ENCODE results near the gene TXNDC16.

GRCh38 chr14:52447236-52447635, 105.1 kb downstream of the TXNDC16 start:
- TF ChIP-seq SMC3 (IDR thresholded peaks at IDR 0.05) = no peak
- TF ChIP-seq MYC (IDR thresholded peaks at IDR 0.05; ENCODE audit: borderline replicate concordance, low read length) = no peak
- TF ChIP-seq ZC3H11A (IDR thresholded peaks at IDR 0.05) = no peak
- no peak for TF ChIP-seq HDAC2 (IDR thresholded peaks at IDR 0.05)
- TF ChIP-seq REST (IDR thresholded peaks at IDR 0.05) = no peak
- no peak for TF ChIP-seq CTCF (IDR thresholded peaks at IDR 0.05)
- TF ChIP-seq MAX (IDR thresholded peaks at IDR 0.05) = no peak
- no peak for TF ChIP-seq RAD21 (conservative IDR thresholded peaks at IDR 0.05 in 1 of 2, IDR thresholded peaks at IDR 0.05 in 1 of 2)
- no peak for TF ChIP-seq PHF8 (IDR thresholded peaks at IDR 0.05; ENCODE audit: borderline replicate concordance, low read depth)
- no peak for TF ChIP-seq RNF2 (IDR thresholded peaks at IDR 0.05; ENCODE audit: borderline replicate concordance, low read depth)
- no peak for TF ChIP-seq CHD2 (IDR thresholded peaks at IDR 0.05; ENCODE audit: low read length, partially characterized antibody)
- TF ChIP-seq BHLHE40 (IDR thresholded peaks at IDR 0.05; ENCODE audit: low read depth, low read length) = no peak
- no peak for TF ChIP-seq POLR2A (IDR thresholded peaks at IDR 0.05; ENCODE audit: low read length)
- no peak for TF ChIP-seq MAFK (IDR thresholded peaks at IDR 0.05; ENCODE audit: partially characterized antibody)

All from A549 (cell line).